Activated B cell treated with CpG ODN at 0.5 μM for 24 hours (primary cell): Measurements from ENCODE around the gene LCORL. TPM values are rescaled to one million over a fixed set of nuclear protein-coding genes. Genes with fewer than 3 reads are reported as not detected.

Experiments
- ATAC-seq: fragments of 200-7000 bp; cut with Tn5 transposase; one replicate; pipeline ENCODE4 v1.10.0; 2021; ENCODE audit warnings: low read depth, mild to moderate bottlenecking, moderate library complexity
- CTCF ChIA-PET: fragments of 350-600 bp; sonication (Branson Sonifier 250); formaldehyde crosslinking; loops from one replicate; lab custom pipeline; 2021; ENCODE audit warnings: antibody characterized with exemption; lab: Charles Lee
- POLR2A ChIA-PET: fragments of 350-600 bp; sonication (Branson Sonifier 250); formaldehyde crosslinking; loops from one replicate; lab custom pipeline; 2021; ENCODE audit warnings: antibody characterized with exemption; lab: Charles Lee
- DNase-seq: peaks from one replicate; pipeline ENCODE4 v3.0.0; 2022
- H3K27ac Mint-ChIP-seq: one replicate; pipeline ENCODE4 v1.8.0; 2020; ENCODE audit warnings: mixed read lengths
- H3K27me3 Mint-ChIP-seq: one replicate; pipeline ENCODE4 v1.8.0; 2021; ENCODE audit warnings: mixed read lengths
- H3K36me3 Mint-ChIP-seq: one replicate; pipeline ENCODE4 v1.8.0; 2021; ENCODE audit warnings: low read depth, mixed read lengths
- H3K4me1 Mint-ChIP-seq: one replicate; pipeline ENCODE4 v1.8.0; 2021; ENCODE audit warnings: mixed read lengths
- H3K4me3 Mint-ChIP-seq: one replicate; pipeline ENCODE4 v1.8.0; 2020; ENCODE audit warnings: mild to moderate bottlenecking, mixed read lengths
- H3K9me3 Mint-ChIP-seq: one replicate; pipeline ENCODE4 v1.8.0; 2020; ENCODE audit warnings: mixed read lengths
- CTCF ChIP-seq: fragments of 200-600 bp; IDR thresholded peaks from one replicate; pipeline ENCODE4 v1.8.0; 2022; ENCODE audit warnings: antibody characterized with exemption, mild to moderate bottlenecking
- intact Hi-C: fragments of 100-400 bp; cut with micrococcal nuclease; formaldehyde crosslinking; loops from one replicate; pipeline ENCODE4 v1.15.1; 2024
- total RNA-seq: library from RNA; stranded (reverse); gene quantifications from 2 replicates; pipeline ENCODE4 v1.2.3, GENCODE V29; 2022

The LCORL gene
- total RNA-seq, 1 donor from 2014 or later = 12.6 TPM

- no peak overlapping the region for H3K27ac Mint-ChIP-seq
- ATAC-seq = no peak
- intact Hi-C loops = no loop called here
- CTCF ChIA-PET = no interaction called here
- H3K4me1 Mint-ChIP-seq = no peaks in the 10 kb centered on the region
- H3K4me3 Mint-ChIP-seq = no peak overlapping the region
- peaks cover 23% of the 10 kb centered on the region for H3K36me3 Mint-ChIP-seq
- no peak for DNase-seq
- no peaks in the 10 kb centered on the region for H3K9me3 Mint-ChIP-seq
- POLR2A ChIA-PET = no interaction called here
- H3K27me3 Mint-ChIP-seq = no peaks in the 10 kb centered on the region
- TF ChIP-seq CTCF = no peak
Measured at GRCh38 chr4:17895481-17895880, 126.1 kb downstream of the LCORL start.

- TF ChIP-seq CTCF = no peak
- no peaks in the 10 kb centered on the region for H3K27me3 Mint-ChIP-seq
- no peak for DNase-seq
- intact Hi-C loops = no loop called here
- POLR2A ChIA-PET = no interaction called here
- H3K4me1 Mint-ChIP-seq = no peaks in the 10 kb centered on the region
- CTCF ChIA-PET = no interaction called here
- H3K27ac Mint-ChIP-seq = no peak overlapping the region
- no peak overlapping the region for H3K4me3 Mint-ChIP-seq
- H3K9me3 Mint-ChIP-seq = no peaks in the 10 kb centered on the region
- peaks cover 18% of the 10 kb centered on the region for H3K36me3 Mint-ChIP-seq
- ATAC-seq = no peak
Measured at GRCh38 chr4:17894421-17894820, 127.1 kb downstream of the LCORL start.

- DNase-seq = no peak
- no peaks in the 10 kb centered on the region for H3K9me3 Mint-ChIP-seq
Measured at GRCh38 chr4:17889692-17890091, 131.9 kb downstream of the LCORL start.

GRCh38 chr4:17884511-17884910 lies 137.0 kb downstream of the LCORL start:
- DNase-seq (no peak), ATAC-seq (no peak)
- no peak for TF ChIP-seq CTCF
- H3K4me1 Mint-ChIP-seq = no peaks in the 10 kb centered on the region
- no peaks in the 10 kb centered on the region for H3K27me3 Mint-ChIP-seq
- peaks cover 17% of the 10 kb centered on the region for H3K36me3 Mint-ChIP-seq
- ChIA-PET POLR2A (no interaction called here), CTCF (no interaction called here)
- H3K27ac Mint-ChIP-seq = no peak overlapping the region
- no peak overlapping the region for H3K4me3 Mint-ChIP-seq
- no peaks in the 10 kb centered on the region for H3K9me3 Mint-ChIP-seq
- intact Hi-C loops = no loop called here

More at GRCh38 chr4:17889692-17890091, 131.9 kb downstream of the LCORL start:
- POLR2A ChIA-PET = no interaction called here
- intact Hi-C loops = no loop called here
- Mint-ChIP-seq H3K27me3 (no peaks in the 10 kb centered on the region), H3K4me1 (no peaks in the 10 kb centered on the region), H3K4me3 (no peak overlapping the region), H3K36me3 (peaks cover 4% of the 10 kb centered on the region), H3K27ac (no peak overlapping the region)
- TF ChIP-seq CTCF = no peak
- ATAC-seq = no peak
- CTCF ChIA-PET = no interaction called here

GRCh38 chr4:17884063-17884462 lies 137.5 kb downstream of the LCORL start:
- Mint-ChIP-seq H3K9me3 (no peaks in the 10 kb centered on the region), H3K27ac (no peak overlapping the region), H3K4me3 (no peak overlapping the region), H3K27me3 (no peaks in the 10 kb centered on the region), H3K4me1 (no peaks in the 10 kb centered on the region), H3K36me3 (peaks cover 17% of the 10 kb centered on the region)
- ChIA-PET POLR2A (no interaction called here), CTCF (no interaction called here)
- no peak for TF ChIP-seq CTCF
- DNase-seq (no peak), ATAC-seq (no peak)
- intact Hi-C loops = no loop called here
